Right forelimb (tissue), 1 donor: ENCODE results near the gene PITPNM3.
"Not testable (repeated sequence)": the region's sequence is repeated elsewhere in the genome, so short reads cannot be mapped to it uniquely, and the experiment has no call there.

Experiments used
- DNase-seq: peaks from one replicate; pipeline ENCODE4 v3.0.0-alpha.2; 2018

The PITPNM3 gene

DNA sequence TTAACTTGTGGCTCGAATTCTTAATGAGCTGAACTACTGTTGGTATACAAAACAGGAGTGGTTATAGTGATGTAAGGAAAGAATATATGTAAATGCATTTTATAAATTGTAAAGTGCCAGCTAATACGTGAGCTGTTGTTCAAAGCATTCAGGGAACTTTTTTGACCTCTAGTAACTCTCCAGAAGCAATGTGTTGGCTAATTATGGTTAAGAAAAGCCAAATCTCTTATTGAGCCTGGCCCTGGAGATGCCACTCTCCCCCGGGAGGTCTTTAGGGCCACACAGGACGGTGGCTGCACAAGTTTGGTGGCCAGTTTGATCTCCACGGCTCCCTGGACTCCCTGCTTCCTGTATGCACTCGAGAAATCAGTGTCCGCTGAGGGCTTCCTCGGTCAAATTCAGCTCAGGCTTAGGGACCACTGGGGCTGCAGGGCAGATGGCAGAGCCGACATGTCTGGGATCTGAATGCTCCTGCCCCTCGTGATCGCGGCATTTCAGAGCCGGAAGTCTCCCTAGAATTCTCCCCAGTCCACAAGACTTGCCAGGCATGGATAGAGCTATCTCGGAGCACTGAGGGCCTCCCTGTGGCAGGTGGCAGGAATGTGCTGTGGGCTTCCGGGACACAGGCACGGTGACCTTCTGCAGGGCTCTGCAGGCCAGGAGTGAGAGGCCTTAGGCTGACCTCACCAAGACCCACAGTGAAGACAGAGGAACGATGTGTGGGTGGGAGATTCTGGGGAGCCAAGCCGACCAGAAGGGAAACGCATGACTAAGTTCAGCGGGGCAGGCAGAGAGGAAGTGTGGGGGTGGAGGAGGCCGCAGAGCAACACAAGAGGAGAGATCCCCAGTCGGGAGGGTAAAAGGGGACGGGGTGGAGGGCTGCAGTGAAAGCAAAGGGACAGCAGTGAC is 18.6 kb upstream of the PITPNM3 start:
- peak; percentile 48 for DNase-seq

DNA sequence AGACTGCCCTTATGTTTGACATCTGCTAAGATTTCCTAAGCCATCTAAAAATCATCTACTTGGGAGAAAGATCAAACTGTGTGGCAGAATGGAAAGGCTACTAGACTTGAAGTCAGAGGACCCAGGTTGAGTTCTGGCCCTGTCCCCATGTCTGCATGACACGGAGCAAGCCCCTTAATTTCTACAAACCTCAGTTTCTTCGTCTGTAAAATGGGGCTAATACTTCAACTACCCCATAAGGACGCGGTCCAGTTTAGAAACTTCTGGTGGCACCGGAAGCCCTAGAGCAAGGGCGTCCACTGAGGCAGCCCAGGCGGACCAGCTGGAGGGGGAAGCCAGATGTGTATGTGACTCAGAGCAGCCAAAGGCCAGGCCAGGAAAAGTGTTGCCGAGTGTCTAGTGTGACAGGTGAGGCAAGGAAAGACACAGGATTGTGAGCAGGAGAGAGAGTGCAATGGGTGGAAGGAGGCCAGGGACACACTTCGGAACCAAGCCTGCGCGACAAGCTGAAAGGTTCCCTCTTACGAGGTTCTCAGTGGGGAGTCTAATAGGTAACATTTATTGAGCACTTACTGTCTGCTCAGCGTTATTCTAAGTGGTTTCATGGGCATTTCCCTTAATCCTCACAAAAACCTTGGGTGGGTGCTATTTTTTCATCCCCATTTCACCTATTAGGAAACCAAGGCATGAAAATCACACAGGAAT is 17.8 kb upstream of the PITPNM3 start:
- DNase-seq: no peak

DNA sequence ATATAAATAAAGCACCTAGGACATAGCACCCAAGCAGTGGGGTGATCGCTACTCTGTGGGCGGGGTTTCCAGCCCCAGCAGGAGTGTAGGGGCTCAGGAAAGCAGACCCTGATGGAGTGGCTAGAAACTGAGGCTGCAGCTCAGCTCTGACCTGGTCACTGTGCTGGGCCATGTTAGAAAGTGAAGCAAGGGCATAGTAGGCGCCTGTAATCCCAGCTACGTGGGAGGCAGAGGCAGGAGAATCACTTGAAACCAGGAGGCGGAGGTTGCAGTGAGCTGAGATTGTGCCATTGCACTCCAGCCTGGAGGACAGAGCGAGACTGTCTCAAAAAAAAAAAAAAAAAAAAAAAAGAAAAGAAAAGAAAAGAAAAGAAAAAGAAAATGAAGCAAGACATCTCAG is 17.1 kb upstream of the PITPNM3 start:
- DNase-seq: not testable (repeated sequence)

GRCh38 chr17:6572972-6573370 is 16.6 kb upstream of the PITPNM3 start:
- no peak for DNase-seq

- DNase-seq: no peak
Measured at GRCh38 chr17:6571452-6571781, 15.1 kb upstream of the PITPNM3 start.

DNA sequence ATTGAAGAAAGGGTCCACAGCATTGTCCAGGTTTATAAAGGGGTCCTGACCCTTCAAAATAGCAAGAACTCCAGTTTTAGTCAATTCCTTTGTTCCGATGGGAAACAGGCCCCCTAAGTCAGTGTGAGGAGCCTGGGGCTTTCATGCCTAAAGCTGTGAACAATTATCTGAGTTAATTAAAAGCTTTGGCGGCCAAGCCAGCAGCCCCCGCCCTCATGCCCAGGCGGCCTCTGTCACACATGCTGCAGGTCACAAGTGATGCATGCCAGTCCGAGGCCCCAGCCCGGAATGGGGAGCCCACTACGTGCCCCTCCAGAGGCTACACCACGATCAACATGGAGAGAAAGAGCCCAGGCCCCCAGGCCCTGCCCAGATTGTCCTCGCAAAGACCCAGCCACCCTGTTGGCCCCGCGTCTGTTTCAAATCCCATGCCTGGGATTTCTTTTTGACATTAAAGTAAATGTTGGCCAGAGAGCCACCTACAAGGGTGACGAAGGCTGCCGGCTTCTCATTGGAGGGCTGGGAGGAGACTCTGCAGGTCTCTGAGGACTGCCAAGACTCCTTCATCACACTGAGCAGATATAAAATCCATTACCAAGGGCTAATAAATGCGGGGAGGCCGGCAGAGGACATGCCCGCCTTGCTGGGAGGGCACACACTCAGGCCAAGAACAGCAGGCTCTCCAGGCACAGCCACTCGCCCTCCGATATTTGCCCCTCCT is 14.5 kb upstream of the PITPNM3 start:
- no peak for DNase-seq

- DNase-seq: no peak
Measured at GRCh38 chr17:6569370-6570285, 13.3 kb upstream of the PITPNM3 start.

- no peak for DNase-seq
Measured at GRCh38 chr17:6568184-6568758, 11.9 kb upstream of the PITPNM3 start.

DNA sequence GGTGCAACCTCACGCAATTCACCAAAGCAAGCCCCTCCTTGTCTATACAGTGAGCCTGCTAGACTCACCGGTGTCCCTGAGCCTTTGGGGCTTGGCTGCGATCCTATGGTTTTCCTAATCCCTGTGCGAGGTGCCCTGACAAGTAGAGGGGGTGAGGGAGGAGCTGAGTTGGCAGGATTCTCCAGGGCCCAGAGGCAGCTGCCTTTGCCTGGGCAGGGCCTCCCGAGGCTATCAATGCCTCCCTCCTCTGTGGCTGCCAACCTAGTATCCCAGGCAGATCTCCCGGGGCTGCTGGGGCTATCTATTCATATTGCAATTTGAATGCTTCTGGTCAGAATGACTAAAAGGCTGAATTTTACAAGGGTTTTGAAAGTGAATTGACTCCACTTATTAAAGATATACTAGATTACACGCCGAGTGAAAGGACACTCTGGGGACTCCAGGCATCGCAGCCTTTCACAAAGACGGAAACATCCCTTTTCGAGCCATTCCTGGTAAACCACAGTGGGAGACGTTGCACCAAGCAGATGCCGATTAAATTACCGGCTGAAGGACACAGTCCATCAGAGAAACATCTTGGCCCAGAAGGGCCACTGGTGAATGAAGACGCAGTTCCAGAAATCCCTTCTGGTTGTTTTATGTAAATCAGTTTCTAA is 11.3 kb upstream of the PITPNM3 start:
- peak; percentile 39 for DNase-seq

- peak; percentile 7 for DNase-seq
Measured at GRCh38 chr17:6561446-6561845, 5.1 kb upstream of the PITPNM3 start.

DNA sequence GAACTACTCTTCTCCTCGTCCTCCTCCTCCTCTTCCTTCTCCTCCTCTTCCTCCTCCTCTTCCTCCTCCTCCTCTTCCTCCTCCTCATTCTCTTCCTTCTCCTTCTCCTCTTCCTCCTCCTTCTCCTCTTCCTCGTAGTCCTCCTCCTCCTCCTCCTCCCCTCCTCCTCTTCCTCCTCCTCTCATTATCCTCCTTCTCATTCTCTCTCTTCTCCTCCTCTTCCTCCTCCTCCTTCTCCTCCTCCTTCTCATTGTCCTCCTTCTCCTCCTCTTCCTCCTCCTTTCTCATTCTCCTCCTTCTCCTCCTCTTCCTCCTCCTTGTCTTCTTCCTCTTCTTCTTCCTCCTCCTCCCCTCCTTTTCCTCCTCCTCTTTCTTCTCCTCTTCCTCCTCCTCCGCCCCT is 4.1 kb upstream of the PITPNM3 start:
- DNase-seq: no peak

GRCh38 chr17:6559753-6560215 is 3.4 kb upstream of the PITPNM3 start:
- DNase-seq: no peak

GRCh38 chr17:6558932-6559752 is 2.8 kb upstream of the PITPNM3 start:
- DNase-seq: no peak

GRCh38 chr17:6558276-6558675 is 1.9 kb upstream of the PITPNM3 start:
- DNase-seq: no peak

GRCh38 chr17:6557040-6557438 is 684 bp upstream of the PITPNM3 start:
- no peak for DNase-seq

DNA sequence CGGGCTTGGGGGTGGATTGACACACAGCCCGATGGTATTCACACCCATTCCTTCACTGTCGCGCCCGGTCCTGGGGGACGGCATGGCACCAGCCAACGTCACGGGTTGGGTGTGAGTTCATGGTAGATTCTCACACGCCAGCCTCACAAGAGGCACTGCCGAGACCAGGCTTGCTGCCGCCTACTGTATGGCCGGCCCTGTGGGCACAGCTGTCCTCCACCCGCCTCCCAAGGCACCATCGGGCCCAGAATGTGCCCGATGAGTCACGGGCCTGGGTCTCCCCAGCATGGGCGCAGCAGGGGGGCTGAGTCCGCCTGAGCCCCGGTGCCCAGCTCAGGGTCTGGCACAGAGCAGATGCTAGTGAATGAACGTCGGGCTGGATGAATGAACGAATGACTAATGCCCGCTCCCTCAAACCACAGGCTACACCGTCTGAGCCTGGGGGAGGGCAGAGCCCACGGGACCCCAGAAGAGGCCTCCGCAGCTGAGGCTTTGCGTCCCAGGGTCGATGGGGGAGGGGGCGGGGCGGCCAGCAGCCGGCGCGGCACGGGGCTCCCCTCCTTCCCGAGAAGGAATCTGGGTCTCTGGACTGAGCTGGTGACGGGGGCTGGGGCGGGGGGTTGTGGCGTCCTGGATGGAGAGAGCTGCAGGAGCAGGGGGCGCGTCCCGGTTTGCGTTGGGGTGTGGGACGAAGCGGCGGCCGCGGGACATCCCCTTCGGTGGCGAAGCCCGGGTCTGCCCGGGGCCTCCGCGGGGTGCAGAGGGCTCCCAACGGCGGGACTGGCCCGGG is 829 bp downstream of the PITPNM3 start:
- no peak for DNase-seq

GRCh38 chr17:6554871-6555330 is 1.5 kb downstream of the PITPNM3 start:
- no peak for DNase-seq

GRCh38 chr17:6554342-6554741 is 2.0 kb downstream of the PITPNM3 start:
- no peak for DNase-seq

DNA sequence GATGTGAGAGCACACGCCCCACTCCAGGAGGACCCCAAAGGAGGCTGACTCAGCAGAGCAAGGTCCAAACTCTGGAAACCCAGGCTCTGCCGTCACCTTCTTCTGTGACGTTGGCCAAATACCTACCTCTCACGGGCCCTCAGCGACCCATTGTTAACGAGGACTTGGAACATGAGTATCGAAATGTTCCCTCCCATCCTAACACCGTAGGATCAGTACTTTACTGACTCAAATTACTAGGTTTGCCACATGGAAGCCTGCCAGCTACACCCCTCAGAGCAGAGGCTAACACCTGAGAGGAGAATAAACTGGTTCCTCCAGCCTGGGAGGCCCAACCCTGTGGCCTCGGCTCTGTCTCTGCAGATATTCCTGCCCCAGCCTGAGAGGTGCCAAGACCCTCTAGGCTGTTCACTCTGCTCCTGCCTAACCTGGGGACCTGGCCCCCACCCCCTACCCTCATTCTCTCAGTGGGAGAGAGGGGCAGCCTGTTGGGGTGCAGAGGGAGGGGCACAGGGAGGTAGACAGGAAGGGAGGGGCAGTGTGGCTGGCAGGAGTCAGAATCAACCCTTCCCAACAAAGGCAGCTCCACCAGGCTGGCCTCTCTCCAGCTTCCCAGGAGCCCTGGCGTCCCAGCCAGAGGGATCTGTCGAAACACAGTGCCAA is 4.4 kb downstream of the PITPNM3 start:
- DNase-seq: no peak
